Stimulated activated CD4-positive, alpha-beta T cell treated with anti-CD3 and anti-CD28 coated beads, Interleukin-2, amount 100 ng/mL, for 4 hours (primary cell): ENCODE data around the gene MITF.

Source experiments
- DNase-seq: peaks from one replicate; pipeline ENCODE4 v3.0.0-alpha.2; 2020; ENCODE audit warnings: low read depth

Gene MITF

DNA sequence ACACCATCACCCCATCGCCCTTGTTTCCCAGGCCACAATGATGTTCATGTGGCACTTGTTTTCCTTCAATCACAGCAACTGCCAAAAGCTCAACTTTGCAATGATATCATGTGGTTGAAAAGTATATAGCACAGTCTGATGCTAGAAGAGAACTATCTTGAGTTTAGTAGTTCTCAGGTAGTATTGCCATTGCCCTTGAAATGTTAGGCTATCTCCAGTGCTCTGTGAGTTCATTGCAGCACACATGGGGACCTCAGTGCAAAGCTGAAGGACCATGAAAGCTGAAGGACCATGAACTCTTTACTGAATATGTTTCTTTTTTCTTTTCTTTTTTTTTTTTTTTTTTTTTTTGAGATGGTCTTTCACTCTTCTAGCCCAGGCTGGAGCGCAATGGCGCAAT, 224.4 kb downstream of the MITF start:
- DNase-seq: no peak

DNA sequence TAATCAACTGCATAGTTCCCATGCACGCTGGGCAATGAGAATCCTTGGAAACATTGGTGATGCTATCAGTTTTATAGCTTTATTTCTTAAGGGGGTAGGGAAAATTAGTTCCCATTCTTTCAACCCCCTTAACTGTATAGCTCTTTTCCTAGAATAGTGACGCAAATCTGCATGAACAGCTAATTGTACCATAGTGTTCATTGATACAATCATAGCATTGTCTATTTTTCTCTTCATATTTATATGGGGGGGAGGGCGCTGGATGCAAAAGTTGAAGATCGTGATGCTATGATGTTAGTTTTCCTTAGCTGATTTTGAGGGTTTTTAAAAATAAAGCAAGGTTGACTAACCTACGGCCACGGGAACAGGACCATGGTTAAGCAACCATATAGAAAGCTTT, 227.9 kb downstream of the MITF start:
- DNase-seq: no peak

DNA sequence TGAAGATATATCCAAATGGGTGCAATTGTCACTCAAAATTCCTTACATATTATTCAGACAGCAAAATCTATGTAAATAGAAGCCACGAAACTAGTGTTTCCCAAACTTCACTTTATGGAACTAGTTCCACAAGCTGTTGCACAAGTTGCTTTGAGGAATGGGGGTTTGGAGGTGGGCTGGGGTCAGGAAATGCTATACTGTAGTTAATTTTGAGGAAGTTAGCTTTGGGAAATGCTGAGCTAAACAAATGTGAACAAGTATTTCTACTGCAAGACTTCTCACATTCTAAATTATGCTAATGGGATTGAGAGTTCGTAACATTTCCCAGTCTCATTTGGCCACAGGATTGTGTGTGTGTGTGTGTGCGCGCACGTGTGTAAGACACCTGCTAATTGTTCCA, 231.6 kb downstream of the MITF start:
- no peak for DNase-seq

DNA sequence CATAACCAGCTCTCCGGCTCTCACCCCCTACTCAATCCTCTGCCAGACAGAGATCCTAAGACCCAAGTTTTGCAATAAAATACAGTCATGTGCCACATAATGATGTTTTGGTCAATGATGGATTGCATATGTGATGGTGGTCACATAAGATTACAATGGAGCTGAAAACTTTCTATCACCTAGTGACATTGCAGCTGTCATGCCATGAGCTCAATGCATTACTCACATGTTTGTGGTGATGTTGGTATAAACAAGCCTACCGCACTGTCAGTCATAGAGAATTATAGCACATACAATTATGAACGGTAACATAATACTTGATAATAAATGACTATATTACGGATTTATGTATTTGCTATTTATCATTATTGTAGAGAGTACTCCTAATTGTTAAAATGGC, 233.4 kb downstream of the MITF start:
- no peak for DNase-seq

DNA sequence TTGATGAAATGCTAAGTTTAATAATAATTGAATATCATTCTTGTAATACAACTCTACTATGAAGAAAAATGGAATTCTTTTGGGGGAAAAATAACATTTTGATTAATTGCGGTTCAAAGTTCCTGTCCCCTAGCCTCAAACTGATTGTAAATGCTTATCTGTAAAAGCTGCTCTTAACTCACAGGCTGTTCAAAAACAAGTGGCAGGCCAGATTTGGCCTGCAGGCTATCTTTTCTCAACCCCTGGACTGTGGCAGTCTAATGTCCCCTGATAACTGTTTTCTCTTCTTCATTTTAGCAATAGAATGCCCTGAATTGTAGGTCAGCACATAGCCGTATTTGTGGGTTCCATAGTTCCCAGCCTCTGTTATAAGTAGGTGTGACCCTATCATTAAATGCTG, 236.8 kb downstream of the MITF start:
- DNase-seq: no peak

DNA sequence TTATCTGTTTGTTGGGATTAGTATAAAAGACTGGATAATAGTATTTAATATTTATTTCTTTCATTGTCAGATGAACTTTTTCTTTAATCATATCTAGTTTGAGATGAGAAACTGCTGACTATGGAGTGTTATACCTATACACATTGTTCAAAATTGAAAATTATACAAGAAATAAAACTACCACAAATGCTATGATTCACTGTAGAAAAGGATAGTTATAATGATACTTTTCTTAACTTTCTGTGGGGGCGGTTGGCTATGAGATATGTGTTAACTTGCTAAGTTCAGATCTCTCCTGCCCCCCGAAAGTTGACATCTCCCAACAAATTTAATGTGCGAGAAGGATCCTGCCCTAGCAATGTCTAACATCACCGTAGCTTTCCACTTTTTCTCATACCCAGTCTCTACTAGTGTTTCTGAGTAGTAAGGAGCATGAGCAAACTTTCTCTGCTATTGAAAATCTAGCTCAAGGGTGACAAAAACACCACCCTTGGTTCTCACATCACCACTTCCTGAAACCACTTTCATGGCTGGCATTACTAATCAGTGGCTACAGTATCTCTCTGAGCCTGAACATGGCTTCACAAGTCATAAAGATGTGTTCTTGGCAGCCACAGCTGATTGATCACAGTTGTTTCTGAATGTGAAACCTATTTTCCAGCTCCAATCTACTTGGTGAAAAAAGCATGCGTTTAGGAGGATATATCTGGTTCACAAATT, 244.4 kb downstream of the MITF start:
- DNase-seq: no peak

DNA sequence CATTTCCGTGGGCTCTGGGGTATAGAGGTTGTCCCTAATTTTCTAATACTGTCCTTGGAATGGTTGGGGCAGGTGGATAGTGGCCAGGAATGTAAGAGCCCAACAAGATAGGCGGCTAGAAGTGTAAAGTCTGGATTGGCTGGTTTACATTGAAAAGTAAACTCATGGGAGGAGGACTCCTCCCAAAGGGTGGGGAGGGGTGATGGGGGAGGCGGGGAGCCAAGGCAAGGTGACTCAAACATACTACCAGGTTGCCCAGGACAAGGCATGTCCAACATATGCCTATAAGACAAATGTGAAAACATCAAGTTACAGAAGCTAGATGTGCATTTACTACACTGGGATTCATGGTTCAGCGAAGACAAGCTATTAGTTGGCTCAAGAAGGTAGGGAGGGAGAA, 246.0 kb downstream of the MITF start:
- no peak for DNase-seq

DNA sequence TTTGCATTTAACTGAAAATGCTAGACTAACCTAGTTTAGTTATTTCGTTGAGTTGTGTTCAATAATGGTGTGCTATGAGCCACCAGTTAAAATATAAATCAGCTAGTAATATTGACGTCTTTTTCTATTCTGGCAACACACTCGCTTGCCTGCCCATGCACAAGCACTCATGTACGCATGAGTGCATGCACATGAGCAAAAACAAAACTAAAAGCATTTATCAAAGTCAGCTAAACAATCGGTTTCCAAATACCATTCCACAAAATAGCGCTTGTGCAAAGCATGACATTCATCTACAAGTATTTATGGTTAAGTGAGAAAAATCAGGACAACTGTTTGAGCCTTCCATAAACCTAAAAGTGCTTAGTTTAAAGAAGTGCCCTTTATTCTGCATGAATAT, 247.2 kb downstream of the MITF start:
- DNase-seq: no peak

DNA sequence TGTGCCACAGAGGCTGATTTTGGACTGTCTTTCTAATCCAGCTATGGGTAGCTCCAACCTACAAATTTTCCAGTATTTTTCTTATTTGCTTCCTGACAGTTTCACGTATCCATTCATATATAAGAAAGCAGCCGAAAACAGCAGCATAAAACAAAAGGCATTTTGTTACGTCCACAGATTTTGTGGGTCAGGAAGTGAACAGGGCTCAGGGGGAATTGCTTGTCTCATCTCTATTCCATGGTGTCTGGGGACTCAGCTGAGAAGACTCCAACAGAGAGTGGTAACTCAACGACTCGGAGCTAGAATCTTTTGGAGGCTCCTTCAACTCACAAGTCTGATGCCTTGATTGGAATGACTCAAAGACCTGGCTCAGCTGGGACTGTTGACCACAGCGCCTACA, 248.6 kb downstream of the MITF start:
- no peak for DNase-seq

DNA sequence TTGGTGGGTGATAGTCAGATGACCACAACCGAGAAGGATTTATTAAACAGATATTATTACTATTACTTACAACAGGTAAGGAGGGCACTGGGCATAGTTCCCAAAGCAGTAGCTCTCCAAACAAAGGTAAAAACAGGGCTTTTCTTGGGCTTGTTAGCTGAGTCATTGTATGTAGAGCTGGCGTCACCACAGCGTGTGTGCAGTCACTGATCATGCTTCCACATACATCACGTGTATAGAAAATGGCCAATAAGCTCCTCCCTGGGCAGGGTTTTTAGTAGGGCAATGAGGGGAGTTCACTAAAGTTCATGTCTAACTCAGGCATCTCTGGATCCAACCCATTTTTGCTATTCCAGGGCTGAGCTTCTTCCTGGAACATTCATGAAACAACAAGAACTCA, 254.5 kb downstream of the MITF start:
- DNase-seq: no peak

DNA sequence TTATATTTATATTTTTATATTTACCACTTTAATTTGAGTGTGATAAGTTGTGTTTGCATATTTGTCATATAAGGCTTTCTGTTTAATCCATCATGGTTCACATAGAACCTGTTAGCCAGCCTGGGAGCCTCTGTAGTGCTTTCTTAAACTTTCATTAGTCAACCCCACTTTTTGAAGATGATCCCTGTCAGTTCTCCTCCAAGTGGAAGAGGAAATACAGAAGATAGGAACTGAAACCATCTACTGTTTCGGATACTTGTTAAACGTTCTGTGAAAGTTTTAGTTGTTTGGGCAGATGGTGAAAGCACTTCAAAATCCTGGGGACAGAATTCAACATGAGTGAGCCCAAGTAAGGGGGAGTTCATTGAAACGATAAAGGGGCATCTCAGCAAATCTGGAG, 255.7 kb downstream of the MITF start:
- DNase-seq: no peak

DNA sequence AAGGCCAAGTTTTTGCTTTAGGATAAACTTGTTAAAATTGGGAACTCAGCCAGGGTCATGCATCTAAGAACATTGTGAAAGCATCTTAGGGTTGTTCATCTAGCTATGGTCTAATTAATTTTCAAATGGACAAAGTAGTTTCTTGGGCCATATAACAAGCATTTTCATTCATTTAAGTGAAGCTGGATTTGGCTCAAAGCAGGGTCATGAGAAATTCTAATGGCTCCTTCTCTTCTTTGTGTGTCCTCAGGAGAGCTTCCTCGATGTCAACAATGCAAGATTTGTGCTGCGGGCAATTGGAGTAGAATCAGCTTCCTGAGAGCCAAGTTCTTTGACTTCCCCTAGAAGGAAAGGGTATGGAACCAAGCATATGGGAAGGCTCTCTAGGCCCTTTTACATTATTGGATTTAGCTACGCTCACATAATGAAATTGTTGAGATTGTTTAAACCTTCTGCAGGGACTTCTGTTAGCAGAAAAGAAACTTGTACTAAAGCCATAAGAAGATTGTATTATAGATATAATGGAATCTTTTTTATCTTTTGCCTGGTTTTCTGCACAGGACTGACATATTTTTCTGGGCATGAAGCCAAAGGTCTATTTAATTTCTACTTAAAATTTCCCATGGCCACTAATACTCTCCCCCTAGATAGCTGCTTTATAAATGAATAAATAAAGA, 258.5 kb downstream of the MITF start:
- DNase-seq: no peak

DNA sequence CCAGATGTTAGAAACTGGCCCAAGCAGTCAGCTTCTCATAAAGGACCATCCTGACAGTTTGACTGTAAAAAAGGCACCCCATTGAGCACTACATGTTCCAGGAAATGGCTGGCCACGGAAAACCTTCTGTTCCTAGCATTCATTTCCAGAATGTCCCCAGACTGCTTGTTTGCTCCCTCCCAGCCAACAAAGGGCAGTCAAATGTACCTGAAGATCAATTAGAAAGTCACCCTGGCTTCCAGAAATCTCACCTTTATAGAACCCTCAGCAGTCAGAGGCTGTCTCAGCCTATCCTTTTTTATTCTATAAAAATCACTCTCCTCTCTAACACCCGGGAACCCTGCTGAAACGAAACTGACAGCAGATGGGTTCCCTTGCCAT, 259.5 kb downstream of the MITF start:
- no peak for DNase-seq

DNA sequence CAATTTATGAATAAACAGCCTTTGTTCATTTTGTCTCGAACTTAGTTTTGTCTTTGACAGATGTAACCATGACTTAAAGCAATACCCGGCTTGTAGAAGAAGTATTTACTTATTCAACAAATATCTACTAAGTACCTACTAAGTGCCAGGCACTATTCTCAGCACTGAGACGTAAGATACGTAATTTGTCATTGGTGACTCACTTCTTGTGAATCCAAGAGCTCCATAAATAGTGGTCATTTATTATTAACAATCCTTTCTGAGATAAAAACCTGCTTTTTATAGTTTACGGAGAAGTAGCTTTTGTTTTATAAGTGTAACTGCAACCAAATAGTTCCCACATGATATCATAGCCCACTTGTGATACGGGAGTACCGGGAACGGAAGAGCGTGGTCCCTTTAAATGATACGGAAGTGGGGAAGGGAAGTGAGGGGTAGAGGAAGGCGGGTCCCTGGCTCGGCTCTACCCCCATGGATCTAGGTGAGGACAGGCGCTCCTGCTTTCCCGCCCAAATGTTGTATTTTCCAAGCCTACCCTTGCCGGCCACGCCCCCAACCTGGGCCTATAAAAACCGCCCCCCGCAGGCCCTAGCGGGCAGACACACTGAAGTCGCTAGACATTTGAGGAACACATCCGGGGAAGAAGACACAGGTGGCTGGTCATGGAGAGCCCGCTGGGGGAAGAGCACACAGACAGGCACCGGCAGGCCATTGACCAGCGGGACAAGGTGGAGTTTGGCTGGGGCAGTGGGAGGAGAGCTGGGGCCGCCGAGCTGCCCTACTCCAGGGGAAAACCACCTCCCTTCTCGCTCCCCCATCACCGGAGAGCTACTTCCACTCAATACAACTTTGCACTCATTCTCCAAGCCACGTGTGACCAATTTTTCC, 260.1 kb downstream of the MITF start, which contains the start of gene SAMMSON:
Gene SAMMSON, plus strand, starts transcription at position 594 of the 888 bp plus-strand sequence.
- DNase-seq: no peak

DNA sequence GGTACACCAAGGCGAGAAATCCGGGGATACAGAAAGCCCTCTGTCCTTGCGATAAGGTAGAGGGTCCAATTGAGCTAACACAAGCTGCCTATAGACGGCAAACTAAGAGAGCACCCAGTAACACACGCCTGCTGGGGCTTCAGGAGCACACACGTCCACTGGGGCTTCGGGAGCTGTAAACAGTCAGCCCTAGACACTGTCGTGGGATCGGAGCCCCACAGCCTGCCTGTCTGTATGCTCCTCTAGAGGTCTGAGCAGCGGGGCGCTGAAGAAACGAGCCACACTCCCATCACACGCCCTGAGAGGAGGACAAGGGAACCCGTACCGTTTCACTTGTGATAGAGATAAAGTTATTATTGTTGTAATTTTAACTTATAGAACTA, 260.8 kb downstream of the MITF start:
- no peak for DNase-seq

DNA sequence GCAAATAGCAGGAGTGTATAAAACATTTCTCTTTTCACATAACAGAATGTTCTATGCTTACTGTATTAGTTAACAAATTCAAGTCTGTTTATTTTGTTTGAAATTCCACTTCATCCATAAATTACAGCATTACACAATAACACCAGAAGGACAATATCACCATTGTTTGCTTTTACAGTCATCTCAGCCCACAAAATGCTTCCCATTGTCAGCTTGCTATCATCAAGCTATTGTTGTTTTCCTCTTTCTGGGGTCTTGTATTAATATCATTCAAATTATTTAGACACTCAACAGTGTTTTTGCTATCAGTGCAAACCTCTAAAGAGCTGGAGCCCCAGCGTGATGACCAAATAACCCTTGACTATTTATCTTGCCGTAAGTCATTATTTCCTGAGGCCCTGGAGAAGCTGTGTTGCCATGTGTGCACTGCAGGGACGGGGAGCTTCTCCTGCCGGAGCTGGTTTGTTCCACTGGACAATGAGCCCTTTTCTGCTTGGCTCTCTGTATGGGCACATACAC, 261.4 kb downstream of the MITF start:
- DNase-seq: no peak

DNA sequence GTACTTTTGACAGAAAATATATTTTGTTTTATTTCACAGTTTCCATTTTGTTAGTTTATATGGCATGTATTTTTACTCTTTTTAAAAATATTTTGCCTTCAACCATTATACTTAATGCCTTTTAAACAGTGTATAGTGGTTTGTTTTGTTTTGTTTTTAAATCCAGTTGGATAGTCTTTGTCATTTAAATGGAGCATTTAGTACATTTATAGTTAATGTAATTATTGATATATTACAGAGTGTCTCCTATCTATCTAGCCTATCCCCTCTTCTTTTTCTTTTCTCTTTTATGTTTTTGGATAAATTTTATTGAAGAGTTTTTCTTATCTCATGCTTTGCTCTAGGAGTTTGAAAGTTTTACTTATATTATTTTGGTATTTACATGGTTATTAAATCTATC, 263.9 kb downstream of the MITF start:
- no peak for DNase-seq

DNA sequence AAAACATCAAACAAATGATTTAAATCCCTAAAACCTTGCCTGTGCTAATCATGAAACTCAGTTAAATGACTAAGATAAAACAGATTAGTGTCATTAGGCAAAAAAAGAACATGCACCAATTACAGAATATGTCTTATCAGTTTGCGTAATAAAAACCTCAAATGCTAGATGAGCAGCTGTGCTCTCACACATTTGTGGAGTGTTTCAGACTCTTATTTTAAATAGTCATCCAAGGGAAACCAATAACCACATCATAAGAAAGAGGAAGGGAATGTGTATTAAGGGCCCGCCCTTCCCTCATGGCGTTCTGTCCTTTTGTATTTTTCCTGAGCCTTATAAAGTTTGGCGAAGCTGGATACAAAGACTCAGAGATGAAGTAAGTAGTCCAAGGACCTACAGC, 266.8 kb downstream of the MITF start:
- DNase-seq: no peak

DNA sequence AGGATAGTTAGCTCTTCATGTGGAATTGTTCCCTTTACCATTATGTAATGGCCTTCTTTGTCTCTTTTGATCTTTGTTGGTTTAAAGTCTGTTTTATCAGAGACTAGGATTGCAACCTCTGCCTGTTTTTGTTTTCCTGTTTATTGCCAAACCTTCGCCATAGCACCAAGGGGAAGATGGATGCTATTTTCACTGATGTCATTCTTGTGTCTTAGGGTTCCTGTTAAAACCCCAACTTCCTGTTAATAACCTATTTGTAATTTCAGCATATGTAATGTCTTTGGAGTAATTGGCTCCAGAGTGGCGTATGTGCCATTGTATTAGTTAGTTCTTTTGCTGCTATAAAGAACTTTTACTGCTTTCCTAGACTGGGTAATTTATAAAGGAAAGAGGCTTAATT, 271.1 kb downstream of the MITF start:
- no peak for DNase-seq

DNA sequence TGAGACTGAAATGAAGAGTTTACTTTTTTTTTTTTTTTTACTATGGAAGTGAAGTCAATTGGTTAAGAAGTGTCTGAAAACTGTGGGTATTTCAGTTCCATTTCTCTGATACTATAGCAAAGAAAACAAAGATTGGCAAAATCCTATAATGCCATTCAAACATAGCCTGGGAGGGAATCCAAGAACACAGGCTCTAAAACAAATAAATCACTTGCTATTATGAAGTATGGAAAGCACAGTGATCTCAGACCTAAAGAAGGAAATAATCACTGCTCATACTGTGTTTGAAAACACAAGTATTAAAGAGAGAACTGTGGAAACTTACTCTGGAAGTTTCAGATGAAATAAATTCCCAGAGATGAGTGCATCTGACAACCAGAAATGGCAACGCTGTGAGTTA, 272.3 kb downstream of the MITF start:
- DNase-seq: no peak
